ENCODE results near the gene TMEM272.

DNA sequence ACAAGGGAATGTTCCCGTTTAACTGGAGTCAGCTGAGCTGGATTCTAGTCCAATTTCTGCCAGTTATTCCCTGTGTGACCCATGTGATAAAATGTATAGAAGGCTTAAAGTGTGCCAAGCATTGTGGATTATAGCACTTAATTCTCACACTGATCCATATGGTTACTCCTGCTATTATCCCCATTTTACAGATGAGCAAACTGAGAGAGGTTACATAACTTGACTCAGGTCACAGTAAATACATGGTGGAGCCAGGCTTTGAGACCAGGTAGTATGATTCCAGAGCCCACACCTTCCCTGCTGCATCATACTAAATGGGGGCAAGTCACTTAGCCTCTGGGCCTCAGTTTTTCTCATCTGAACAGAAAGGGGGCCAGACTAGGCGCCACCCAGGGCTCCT is 39.1 kb downstream of the TMEM272 start:
- TF ChIP-seq, protein P1, sequence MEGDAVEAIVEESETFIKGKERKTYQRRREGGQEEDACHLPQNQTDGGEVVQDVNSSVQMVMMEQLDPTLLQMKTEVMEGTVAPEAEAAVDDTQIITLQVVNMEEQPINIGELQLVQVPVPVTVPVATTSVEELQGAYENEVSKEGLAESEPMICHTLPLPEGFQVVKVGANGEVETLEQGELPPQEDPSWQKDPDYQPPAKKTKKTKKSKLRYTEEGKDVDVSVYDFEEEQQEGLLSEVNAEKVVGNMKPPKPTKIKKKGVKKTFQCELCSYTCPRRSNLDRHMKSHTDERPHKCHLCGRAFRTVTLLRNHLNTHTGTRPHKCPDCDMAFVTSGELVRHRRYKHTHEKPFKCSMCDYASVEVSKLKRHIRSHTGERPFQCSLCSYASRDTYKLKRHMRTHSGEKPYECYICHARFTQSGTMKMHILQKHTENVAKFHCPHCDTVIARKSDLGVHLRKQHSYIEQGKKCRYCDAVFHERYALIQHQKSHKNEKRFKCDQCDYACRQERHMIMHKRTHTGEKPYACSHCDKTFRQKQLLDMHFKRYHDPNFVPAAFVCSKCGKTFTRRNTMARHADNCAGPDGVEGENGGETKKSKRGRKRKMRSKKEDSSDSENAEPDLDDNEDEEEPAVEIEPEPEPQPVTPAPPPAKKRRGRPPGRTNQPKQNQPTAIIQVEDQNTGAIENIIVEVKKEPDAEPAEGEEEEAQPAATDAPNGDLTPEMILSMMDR (IDR thresholded peaks at IDR 0.05) = no peak
- no peak for TF ChIP-seq POLR2A (IDR thresholded peaks at IDR 0.05)
